T-helper 1 cell treated with Interleukin-12 subunit alpha and Interleukin-12 subunit beta and Interleukin-4 antibody, amounts not matched to agents 30 ng/mL and 1 ng/mL, for 36 hours (primary cell): ENCODE results near the gene GLRX5. TPM values are rescaled to one million over a fixed set of nuclear protein-coding genes. Genes with fewer than 3 reads are reported as not detected.
"Not testable (repeated sequence)": the region's sequence is repeated elsewhere in the genome, so short reads cannot be mapped to it uniquely, and the experiment has no call there.

Source experiments
- intact Hi-C: fragments of 100-400 bp; cut with micrococcal nuclease; formaldehyde crosslinking; loops from one replicate; pipeline ENCODE4 v1.15.1; 2024
- total RNA-seq: library from RNA; stranded (reverse); gene quantifications from 2 replicates; pipeline ENCODE4 v1.2.3, GENCODE V29; 2022

GLRX5 gene
- total RNA-seq, 1 donor from 2014 or later = 34.1 TPM

DNA sequence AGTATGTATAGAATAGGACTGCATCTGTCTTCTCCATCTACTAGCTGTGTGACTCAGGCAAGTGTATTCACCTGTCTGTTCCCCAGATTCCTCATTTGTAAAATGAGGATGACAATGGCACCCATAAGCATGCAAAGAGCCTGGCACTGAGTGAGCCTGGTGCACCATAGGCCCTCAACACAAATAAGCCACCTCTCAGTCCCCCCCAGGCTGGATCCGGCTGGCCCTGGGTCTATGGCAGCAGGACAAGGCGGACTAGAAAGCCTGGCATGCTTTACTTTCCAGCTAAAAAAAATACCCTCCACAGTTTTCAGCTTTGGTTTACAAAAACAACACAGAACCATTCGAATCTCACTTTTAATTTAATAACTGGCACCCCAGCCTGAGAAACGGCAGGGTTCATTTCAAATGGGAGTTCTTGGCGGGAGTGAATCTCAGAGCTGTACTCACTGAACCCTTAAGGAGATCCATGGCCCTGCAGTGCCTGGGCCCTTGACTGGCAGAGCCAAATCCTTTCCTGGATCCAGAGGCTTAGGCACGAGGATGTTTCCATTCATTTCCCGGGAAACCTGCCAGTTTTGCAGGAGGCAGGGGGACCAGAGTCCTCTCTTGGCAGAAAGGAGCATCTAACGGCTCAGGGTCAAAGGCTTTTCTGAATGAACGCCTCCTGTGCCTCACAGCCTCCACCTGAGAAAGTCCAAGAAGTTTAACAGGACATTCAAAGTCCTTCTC lies 36.1 kb upstream of the GLRX5 start:
- intact Hi-C loops = no loop called here

DNA sequence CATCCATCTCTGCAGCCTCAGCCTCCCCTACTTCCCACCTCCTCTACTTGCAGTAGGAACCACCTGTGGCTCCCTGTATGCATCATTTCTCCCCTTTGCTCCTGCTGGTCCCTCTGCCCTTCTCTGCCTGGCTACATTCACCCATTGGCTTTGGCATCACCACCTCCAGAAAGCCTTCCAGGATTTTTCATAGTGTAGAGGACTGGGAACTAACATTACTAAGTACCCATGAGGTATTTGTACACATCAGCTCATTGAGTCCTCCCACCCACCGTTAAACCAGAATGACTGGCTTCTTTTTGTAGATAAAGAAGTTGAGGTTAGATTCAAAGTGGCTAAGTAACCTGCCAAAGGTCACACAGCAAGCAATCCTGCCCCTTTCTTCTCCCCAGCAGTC lies 35.5 kb upstream of the GLRX5 start:
- intact Hi-C loops = no loop called here

DNA sequence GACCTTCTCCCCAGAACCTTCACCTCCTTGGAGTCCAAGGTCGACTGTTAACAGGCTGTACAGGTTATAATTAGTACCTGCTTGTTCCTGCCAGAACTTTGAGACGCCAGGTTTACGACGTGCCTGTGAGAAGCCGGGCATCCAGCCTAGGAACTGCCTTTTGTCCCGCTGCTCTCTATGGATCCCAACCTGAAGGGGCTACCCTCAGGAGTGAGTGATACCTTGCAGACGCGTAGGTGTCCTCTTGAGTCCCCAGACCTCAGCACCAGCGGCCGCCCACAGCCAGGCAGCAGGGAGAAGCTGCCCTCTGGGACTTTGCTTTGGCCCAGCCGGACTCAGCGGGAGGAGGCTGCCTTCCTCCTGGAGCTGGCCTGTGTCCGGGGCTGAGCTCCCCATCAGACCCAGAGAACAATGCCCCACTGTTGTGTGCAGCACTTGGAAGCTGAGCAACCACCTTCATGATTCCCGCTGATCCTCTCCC lies 34.6 kb upstream of the GLRX5 start:
- intact Hi-C loops = no loop called here

DNA sequence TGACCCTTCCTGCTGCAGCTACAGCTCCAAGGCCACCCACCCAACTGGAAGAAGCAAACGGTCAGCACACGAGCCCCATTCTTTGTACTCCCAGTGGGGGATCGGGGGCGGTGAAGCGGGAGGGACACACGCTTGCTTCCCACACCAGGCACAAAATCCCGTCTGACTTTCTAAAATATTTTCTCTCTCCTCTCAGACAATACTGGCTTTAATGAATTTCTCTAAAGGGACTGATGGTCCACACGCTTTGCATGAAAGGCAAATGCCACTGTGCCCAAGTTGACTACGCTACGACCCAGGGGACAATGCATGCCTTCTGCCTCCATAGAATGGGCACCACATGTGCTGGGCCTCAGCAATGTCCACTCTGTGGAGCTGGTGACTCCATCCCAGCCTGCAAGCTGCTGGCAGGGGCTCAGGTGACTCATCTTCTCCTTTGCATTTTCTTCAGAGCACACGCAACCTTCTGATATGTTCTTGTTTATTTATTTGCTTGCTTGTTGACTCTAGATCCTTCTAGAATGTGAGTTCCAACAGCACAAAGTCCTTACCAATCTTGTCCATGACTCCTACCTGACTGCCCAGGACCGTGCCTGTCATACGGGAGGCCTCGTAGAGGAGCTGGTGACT lies 34.0 kb upstream of the GLRX5 start:
- intact Hi-C loops = no loop called here

DNA sequence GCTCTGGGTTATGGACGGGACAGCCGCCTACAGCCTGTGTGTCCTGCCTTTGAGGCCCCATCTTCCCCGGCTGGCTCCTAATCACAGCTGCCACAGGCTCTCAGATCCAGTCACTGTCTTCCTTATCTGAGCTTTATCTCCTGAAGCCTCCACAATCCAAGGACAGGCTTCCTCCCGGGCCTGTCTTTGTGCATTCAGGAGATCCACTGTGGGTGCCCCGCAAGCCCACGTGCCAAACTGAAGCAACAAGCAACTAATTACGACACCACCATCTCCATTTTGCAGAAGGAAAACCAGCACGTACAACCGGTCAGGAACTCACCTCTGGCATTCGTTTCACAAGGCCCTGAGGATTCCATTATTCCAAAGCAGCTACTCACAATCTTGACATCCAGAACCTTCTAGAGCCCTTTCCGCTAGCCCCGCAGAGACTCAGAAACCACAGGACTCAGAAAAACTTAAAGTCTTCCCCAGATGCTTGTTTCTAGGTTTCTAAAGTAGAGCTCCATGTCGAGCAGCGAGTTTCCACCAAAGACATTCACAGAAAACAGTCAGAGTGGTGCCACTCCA lies 32.4 kb upstream of the GLRX5 start:
- intact Hi-C loops = no loop called here

DNA sequence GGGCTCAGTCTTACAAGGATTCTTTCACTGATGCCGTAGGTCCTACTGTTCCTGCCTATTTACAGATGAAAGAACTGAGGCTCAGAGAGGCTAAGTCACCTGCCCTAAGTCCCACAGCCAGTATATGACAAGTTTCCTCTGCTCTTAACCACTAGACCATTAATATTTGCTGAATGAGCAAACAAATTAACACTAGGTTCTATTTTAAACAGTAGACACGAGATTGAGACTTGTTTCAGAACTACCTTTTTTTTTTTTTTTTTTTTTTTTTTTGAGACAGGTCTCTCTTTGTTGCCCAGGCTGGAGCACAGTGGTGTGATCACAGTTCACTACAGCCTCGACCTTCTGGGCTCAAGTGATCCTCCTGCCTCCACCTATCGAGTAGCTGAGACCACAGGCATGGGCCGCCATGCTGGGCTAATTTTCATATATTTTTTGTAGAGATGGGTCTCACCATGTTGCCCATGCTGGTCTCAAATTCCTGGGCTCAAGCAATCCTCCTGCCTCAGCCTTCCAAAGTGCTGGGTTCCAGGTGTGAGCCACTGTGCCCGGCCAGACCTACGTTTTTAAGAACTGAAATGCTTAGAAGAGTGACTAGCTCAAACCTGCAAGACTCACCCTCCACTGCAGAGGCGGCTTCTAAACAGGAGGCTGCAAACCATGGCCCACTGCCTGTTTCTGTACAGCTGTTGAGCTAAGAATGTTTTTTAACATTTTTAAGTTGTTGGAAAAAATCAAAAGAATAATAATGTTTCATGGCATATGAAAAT lies 31.3 kb upstream of the GLRX5 start:
- intact Hi-C loops = loop anchor here (1.0 kb wide), 1 partner anchor 7 kb away; no protein-coding TSS in a partner anchor

DNA sequence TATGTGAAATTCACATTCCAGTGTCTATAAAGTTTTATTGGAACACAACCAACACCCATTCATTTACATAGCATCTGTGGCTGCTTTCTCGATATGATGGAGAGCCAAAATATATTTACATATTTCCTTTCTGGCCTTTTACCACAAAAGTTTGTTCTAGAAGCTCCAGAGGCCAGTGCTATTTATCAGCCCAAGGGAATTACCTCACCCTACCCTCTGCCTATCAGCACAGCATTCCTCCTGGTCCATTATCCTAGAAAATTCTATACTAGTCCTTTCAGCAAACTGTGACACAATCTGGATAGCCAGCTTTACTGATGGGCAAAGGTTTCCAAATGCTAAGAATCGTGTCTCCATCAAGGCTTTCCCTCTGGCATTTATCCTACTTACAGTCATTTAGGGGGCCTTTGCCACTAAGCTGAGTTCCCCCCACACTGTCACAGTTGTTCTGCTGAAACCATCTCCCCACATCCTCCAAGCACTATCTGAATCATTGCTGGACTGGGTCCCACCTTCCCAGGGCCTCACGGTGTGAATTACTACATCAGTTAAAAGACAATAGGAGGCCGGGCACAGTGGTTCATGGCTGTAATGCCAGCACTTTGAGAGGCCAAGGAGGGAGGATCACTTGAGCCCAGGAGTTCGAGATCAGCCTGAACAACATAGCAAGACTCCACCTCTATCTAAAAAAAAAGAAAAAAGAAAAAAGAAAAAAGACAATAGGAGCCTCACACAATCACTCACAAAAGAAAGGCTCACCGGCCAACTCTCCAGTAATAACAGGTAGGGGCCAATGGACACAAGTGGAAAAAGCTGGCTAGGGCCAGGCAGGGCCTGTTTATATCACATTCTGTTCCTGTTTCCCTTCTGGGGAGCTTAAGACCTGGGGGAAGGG lies 30.5 kb upstream of the GLRX5 start:
- intact Hi-C loops = loop anchor here (1.0 kb wide), 1 partner anchor 8 kb away; no protein-coding TSS in a partner anchor

DNA sequence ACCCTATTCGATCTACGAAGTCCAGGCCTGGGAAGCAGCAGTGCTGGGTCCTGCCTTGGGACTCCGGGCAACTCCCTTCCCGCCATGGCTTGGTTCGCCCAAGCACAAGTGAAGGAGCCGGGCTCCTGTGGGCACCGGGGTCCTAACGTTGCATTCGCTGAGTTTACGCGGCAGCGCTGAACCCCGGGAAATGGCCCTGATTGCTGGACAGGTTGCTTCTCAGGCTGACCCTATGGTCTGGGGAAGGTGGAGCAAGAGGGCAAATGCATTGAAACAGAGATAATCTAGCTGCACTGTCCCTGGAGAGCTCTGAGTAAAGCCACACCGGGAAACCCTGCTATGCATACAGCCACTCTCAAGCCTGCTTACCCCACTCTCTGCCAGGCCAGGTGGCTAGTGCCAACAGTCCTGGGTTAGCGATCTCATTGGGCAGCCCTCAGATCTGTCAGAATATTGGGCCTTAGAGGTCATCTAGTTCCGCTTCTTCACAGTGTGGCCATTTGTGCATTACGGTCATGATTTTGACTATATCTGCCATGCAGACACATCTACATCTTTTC lies 29.7 kb upstream of the GLRX5 start:
- intact Hi-C loops = no loop called here

DNA sequence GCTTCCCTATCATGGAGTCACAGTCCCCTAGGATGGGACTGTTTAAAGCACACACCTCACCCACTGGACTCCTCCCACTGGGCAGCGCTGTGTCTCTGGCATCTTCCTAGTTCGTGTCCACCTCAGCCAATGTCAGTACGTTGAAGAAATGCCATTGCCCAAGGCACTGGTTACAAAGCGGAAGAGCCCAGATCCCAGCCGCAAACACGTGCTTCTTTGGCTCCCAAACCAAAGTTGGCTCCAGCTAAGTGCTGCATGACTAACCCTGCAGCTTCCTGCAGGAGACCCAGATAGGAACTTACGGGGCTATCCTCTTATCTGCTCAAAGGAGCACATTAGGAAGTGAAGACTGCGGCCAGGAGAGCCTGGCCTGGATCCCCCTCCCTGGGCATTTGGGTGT lies 27.7 kb upstream of the GLRX5 start:
- intact Hi-C loops = no loop called here

DNA sequence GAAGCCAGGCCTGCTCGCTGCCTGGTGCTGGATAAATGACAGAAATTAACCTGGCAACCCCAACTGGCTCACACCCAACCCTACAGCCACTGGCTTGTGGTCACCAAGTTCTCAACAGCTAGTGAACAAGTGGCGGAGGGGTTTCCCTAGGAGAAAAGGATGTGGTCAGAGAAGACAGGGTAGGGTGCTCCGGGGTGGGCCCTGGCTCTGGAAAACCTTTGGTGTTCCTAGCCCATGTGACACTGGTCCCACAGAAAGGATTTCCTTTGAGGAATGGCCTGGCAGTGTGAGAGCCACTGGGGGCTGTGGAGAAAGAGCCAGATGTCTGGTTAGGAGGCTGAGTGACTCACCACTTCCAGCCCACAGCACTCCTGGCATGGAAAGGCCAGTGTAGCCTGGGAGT lies 27.1 kb upstream of the GLRX5 start:
- intact Hi-C loops = no loop called here

DNA sequence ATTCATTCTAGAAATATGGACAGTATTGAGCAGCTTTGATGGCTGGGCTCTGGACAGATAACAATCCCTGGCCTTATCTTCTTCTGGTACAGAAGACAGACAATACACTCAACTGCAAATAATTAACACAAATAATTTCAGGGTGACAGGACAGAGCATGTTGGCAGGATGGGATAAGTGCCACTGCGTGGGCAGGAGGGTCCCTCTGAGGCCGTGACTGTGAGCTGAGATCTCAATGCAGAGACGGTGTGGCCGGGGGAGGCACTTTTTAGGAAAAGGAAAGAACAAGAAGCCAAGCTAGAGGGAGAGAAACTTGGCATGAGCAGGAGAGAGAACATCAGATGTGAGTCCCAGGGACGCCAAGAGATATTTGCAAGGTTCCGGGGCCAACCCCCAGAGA lies 26.5 kb upstream of the GLRX5 start:
- intact Hi-C loops = no loop called here

DNA sequence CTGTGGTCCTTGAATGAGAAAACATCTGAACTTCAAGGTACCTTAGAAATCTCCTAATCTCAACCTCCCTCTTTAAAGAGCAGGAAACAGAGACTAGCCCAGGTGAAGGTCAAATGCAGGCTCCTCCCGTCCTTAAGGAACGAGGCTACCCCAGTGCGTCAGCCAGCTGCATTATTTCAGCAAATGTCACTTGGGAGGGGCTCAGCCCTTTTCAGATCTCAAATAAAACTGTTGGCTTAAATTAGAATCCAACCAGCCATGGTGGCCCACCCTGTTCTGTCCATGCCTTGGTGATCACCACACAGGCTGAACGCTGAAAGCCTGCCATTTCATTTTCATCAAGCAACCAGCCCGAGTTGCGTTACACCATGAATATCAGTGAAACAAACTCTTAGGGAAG lies 25.4 kb upstream of the GLRX5 start:
- intact Hi-C loops = no loop called here

DNA sequence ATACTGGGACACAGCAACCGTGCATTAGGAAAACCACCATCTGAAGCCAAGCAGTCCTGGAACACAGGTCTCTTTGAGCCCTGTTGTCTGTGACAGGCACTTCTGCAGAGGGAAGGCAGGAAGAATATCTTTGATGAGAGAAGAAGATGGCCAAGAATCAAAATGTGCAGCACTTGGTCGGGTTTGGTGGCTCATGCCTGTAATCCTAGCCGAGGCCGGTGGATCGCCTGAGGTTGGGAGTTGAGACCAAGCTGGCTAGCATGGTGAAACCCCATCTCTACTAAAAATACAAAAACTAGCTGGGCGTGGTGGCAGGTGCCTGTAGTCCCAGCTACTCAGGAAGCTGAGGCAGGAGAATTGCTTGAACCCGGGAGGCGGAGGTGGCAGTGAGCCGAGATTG lies 24.5 kb upstream of the GLRX5 start:
- intact Hi-C loops = not testable (repeated sequence)

DNA sequence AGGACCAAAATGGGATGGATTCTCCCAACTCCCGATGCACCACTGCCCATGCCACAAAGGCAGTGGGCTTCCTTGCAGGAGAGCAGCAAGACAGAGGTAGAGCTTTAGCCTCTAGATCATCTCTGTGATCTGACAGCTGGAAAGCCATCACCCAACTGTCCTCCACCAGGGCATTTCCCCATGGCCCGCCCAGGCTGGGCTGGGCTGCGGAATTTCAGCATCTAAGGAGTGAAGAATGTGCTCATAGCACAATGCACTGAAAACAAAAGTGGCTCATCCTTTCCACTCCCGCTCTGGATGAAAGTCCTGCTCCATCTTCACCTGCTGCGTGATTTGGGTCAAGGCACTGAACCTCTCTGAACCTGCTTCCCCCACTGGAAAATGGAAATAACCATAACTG lies 24.0 kb upstream of the GLRX5 start:
- intact Hi-C loops = no loop called here

DNA sequence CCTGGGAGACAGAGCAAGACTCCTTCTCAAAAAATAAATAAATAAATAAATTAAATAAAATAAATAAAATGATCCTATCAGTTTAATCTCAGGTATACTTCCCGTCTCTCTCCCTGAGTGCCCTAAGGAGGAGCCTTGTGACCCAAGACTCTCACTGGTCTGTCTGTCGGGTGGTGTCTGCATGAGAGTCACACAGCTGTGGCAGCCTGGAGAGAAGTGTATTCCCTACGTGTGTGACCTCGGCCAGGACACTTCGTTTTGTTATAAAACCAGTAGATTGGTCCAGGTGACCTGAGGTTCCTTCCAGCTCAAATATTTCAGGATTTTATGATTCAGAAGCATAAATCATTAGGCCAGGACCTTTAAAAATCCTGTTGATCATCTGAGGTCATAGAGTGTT lies 23.2 kb upstream of the GLRX5 start:
- intact Hi-C loops = no loop called here

DNA sequence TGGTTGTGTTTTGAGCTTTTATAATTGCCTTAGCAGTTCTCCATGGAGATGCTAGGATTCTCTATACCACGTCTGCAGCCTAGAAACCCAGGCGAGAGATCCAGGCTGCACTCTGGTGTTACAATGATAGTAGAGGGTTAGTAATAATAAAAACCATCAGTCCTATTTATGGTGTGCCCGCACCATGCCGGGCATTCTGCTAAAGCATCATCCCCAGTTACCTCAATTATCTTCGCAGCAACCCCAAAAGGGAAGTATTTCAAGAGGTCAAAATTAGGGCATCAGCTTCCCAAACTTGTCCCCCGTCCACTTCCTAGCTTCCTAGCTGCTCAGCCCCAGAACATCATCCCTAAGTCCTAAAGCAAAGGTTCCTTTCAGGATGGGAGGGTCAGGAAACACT lies 21.6 kb upstream of the GLRX5 start:
- intact Hi-C loops = no loop called here

DNA sequence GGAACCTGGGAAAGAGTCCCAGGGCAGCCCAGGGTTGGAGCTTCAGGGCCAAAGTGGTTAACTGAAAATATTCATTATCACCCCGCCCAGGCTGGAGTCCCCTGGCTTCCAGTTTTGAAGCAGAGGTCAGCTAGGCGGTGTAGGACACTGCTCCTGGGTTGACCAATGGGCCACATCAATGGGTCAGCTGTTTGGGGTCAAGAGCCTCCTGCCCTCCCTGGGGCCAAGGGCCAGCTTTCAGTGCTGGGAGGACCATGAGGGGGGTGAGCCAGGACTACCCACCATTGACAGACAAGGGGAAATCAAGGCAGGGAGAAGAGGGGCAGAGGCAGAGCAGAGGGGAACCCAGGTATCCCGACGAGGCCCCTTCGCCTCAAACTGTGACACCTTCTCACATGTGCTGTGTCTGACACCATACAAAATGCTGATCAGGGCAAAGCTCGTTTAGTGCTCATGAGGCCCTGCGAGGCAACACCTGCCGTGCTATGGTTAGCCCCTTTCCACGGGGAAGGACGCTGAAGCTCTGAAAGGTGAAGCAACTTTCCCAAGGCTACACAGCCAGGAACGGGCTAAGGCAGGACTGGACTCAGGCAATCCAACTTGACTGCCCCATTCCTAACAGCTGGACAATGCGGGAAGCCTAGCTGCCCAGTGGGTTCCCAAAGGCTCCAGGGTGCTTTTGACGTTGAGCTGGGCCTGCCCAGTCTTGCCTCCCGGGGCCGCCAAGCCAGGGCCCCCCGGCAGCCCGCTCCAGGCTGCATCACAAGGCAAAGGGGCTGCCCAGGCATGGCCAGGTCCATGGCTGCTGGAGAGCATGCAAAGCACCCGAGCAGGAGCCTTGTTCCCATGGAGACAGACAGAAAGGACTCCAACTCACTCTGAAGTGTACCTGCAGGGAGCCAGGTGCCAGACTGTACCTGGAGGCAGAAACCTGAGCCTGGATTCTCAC lies 20.4 kb upstream of the GLRX5 start:
- intact Hi-C loops = loop anchor here (5.0 kb wide), 3 partner anchors 52 to 988 kb away; partner anchors contain the start of genes ATG2B, GSKIP and PAPOLA

DNA sequence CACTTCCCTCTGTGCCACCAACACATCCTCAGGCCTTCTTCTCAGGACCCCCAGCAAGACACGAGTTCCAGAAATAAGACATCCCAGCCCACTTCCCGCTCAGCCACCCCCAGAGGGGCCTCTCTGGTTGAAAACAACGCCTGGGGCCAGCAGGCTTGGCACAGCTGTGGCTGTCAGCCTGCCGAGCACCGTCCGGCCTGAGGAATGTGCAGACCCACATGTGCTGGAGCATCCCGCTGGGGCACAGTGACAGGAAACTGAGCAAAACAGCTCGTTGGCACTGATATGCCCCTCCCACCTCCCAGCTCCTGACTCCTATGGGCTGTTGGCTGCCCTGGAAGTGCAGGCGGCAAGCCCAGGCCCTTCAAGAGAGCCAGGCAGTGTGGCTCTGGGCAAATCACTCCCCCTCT lies 19.8 kb upstream of the GLRX5 start:
- intact Hi-C loops = loop anchor here (5.0 kb wide), 3 partner anchors 53 to 987 kb away; partner anchors contain the start of genes ATG2B, GSKIP and PAPOLA
